G401.6 (cell line): ENCODE results near the gene ANKRD16.
"Not testable (repeated sequence)": the region's sequence is repeated elsewhere in the genome, so short reads cannot be mapped to it uniquely, and the experiment has no call there.

Experiments used
- FAIRE-seq: peaks from 2 replicates; lab custom pipeline; 2012; peaks lifted over from hg19 to GRCh38; lab: Jason Lieb, UNC

ANKRD16 gene

GRCh38 chr10:5873515-5873995, 16.1 kb downstream of the ANKRD16 start:
- FAIRE-seq: peak; percentile 96

- no peak for FAIRE-seq
These were observed 18.1 kb downstream of the ANKRD16 start for GRCh38 chr10:5871596-5871995.

DNA sequence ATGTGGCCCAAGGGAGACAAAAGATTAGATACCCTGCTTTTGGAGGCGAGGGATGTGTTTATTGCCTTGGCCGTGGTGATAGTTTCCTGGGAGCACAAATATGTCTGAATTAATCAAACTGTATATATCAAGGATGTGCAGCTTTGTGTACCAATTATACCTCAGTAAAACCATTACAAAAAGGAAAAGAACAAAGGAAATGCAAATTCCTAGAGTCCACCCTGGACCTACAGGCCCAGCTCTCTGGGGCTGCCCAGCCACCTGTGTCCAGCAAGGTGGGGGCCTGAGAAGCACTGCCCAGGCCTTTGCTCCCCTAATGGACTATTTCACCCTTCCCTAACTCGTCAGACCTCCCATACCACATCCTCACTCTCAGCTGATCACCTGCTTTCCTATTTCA, 20.5 kb downstream of the ANKRD16 start:
- FAIRE-seq: no peak

DNA sequence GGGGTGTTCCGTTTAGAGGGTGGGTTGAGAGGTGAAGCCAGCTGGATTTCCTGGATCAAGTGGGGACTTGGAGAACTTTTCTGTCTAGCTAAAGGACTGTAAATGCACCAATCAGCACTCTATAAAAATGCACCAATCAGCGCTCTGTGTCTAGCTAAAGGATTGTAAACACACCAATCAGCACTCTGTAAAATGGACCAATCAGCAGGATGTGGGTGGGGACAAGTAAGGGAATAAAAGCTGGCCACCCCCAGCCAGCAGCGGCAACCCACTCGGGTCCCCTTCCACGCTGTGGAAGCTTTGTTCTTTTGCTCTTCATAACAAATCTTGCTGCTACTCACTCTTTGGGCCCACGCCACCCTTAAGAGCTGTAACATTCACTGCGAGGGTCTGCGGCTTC, 21.3 kb downstream of the ANKRD16 start:
- not testable (repeated sequence) for FAIRE-seq

DNA sequence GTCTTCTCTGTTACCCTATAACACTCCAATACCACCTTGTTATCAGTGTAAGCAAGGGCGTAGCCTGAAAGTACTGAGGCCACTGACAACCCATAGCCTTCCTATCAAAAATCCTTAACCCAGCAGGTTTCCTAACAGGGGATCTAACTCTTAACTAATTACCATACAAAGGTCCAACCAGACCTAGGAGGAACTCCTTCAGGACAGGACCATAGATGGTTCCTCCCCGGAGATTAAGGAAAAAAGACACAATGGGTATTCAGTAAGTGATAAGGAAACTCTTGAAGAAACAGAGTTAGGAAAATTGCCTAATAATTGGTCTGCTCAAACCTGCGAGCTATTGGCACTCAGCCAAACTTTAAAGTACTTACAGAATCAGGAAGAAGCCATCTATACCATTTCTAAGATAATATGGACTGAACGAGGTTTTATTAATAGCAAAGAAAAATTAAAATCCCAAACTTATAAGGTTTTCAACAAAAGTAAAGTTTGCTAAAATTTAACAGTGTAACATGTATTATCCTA, 22.5 kb downstream of the ANKRD16 start:
- not testable (repeated sequence) for FAIRE-seq

DNA sequence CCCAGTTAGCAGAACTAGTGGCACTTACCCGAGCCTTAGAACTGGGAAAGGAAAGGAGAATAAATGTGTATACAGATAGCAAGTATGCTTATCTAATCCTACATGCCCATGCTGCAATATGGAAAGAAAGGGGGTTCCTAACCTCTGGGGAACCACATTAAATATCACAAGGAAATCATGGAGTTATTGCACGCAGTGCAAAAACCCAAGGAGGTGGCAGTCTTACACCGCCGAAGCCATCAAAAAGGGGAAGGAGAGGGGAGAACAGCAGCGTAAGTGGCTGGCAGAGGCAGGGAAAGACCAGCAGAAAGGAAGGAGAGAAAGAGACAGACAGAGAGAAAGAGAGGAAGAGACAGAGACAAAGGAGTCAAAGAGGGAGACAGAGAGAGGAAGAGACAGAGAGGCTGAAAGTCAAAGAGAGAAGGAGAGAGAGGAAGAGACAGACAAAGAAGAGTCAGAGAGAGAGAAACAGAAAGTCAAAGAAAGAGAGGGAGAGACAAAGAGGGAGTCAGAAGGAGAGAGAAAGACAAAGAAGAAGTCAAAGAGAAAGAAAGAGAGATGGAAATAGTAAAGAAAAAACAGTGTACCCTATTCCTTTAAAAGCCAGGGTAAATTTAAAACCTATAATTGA, 23.1 kb downstream of the ANKRD16 start:
- not testable (repeated sequence) for FAIRE-seq

DNA sequence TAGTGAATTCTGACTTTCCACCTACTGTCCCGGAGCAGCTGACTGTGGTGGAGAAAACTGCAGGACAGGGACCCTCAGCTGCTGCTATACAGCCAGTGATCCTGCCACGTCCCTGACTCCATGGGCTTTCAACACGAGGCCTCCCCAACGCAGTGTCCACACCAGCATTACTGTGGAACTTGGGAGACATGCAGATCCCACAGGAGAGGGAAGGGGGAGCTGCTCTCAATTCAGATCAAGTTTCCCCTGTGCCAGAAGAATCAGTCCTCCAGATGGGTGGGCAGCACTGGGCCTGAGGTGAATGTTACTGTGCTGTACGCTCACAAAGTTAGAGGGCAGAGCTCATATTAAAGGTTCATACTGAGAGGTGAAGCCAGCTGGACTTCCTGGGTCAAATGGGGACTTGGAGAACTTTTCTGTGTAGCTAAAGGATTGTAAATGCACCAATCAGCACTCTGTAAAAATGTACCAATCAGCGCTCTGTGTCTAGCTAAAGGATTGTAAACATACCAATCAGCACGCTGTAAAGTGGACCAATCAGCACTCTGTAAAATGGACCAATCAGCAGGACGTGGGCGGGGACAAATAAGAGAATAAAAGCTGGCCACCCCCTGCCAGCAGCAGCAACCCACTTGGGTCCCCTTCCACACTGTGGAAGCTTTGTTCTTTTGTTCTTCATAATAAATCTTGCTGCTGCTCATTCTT, 26.6 kb downstream of the ANKRD16 start:
- FAIRE-seq: not testable (repeated sequence)

GRCh38 chr10:5862360-5862961, 27.2 kb downstream of the ANKRD16 start:
- FAIRE-seq: no peak

DNA sequence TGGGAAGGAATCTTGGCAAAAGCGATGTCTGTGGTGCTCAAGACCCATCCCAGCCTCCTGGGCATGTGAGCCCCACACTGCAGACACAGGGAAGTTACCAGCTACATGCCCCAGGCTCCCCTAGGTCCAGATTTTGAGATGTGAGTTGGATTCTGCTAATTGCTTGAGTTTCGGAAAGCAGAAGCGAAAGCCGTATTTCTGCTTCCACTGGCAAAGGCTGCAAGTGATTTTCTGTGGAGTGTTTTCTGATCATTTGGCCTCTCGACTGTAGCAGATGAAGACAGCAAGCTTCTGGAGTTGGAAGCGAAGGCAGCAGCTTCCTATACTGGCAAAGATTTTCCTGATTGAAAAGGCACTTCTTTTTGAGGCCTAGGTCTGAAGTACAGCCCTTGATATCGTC, 29.6 kb downstream of the ANKRD16 start:
- FAIRE-seq: no peak

DNA sequence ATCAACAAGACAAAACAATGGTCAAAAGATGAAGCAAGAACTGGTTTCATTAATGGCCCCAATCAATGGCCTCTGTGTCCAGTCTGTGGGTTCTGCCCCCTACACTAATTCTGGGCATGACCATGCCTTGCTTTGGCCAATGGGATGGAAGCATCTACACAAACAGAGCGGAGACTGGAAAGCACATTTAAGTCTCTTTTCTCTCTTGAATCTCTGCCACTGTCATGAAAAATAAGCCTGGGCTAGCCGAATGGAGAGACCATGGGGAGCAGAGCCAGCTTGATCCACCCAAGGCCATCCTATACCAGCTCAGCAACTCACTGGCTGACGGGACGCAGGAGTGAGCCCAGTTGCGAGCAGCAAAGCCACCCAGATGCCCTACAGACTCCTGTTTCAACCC, 30.9 kb downstream of the ANKRD16 start:
- no peak for FAIRE-seq

GRCh38 chr10:5856701-5857004, 33.0 kb downstream of the ANKRD16 start:
- no peak for FAIRE-seq

- no peak for FAIRE-seq
These were observed 33.6 kb downstream of the ANKRD16 start for GRCh38 chr10:5855979-5856700.

- FAIRE-seq: no peak
These were observed 35.6 kb downstream of the ANKRD16 start for GRCh38 chr10:5854131-5854475.

GRCh38 chr10:5846667-5847066, 43.0 kb downstream of the ANKRD16 start:
- not testable (repeated sequence) for FAIRE-seq

- no peak for FAIRE-seq
These were observed 45.2 kb downstream of the ANKRD16 start for GRCh38 chr10:5844345-5845055.

- no peak for FAIRE-seq
These were observed 45.9 kb downstream of the ANKRD16 start for GRCh38 chr10:5843686-5844344.

DNA sequence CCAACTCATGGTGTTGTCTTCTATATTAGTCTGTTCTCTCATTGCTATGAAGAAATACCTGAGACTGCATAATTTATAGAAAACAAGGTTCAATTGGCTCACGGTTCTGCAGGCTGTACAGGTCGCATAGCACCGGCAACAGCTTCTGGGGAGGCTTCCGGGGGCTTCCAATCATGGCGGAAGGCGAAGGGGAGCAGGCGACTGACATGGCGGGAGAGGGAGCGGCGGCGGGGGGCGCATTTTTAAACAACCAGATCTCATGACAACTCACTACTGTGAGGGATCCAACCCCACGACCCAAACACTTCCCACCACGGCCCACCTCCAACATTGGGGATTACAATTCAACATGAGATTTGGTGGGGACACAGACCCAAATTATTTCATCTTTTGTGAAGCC, 47.7 kb downstream of the ANKRD16 start:
- no peak for FAIRE-seq

- no peak for FAIRE-seq
These were observed 49.1 kb downstream of the ANKRD16 start for GRCh38 chr10:5840314-5841307.

- not testable (repeated sequence) for FAIRE-seq
These were observed 53.5 kb downstream of the ANKRD16 start for GRCh38 chr10:5836181-5836580.

GRCh38 chr10:5835446-5836095, 54.1 kb downstream of the ANKRD16 start:
- FAIRE-seq: no peak
